GM18526 (cell line): ENCODE results near the gene LRRC8E.

ENCODE experiments used
- POLR2A ChIP-seq: IDR thresholded peaks from 3 replicates; pipeline ENCODE4 v1.6.1; 2011; ENCODE audit not compliant: insufficient read length; ENCODE audit errors: extremely low read depth

Gene LRRC8E

DNA sequence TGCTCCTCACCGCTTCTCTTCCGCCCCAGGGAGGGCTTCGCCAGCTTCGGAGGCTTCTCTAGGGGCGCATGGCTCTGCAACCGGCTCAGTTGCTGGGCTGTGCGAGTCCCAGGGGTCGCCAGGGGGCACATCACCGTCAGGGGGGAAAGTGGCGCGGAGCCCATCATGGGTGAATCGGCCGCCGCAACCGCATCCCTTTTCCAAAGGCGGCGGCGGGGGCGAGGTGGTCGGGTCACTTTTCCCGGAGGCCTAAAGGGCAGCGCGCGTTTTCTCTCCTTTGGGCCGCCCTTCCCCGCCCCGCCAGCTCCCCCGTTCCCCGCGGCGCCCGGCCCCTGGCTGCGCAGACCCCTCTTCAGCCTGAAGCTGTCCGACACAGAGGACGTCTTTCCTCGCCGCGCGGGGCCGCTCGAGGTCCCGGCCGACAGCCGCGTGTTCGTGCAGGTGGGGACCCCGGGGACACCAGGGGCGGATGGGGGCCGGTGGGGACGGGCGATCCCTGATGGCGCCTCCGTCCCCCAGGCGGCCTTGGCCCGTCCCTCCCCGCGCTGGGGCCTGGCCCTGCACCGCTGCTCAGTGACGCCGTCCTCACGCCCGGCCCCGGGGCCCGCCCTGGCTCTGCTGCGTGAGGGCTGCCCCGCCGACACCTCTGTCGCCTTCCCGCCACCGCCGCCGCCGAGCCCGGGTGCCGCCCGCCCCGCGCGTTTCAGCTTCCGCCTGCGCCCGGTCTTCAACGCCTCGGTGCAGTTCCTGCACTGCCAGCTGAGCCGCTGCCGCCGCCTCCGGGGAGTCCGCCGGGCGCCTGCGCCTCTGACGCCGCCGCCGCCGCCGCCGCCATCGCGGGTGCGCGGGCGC, 28.0 kb downstream of the LRRC8E start:
- TF ChIP-seq POLR2A = no peak

DNA sequence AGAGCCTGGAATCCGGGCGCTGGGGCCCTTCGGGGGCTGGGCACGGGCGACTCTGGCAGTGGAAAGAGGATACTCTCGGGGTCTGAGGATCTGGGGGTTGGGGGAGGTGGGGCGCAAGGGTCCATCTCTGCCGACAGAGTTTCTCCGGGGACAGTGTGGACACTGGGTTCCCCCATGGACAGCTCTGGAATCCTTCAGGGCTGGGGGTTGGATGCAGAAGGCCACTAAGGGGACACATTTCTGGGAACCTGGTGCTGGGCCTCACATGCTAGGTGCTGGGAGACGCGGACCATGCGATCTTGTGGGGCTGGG, 28.6 kb downstream of the LRRC8E start:
- no peak for TF ChIP-seq POLR2A

DNA sequence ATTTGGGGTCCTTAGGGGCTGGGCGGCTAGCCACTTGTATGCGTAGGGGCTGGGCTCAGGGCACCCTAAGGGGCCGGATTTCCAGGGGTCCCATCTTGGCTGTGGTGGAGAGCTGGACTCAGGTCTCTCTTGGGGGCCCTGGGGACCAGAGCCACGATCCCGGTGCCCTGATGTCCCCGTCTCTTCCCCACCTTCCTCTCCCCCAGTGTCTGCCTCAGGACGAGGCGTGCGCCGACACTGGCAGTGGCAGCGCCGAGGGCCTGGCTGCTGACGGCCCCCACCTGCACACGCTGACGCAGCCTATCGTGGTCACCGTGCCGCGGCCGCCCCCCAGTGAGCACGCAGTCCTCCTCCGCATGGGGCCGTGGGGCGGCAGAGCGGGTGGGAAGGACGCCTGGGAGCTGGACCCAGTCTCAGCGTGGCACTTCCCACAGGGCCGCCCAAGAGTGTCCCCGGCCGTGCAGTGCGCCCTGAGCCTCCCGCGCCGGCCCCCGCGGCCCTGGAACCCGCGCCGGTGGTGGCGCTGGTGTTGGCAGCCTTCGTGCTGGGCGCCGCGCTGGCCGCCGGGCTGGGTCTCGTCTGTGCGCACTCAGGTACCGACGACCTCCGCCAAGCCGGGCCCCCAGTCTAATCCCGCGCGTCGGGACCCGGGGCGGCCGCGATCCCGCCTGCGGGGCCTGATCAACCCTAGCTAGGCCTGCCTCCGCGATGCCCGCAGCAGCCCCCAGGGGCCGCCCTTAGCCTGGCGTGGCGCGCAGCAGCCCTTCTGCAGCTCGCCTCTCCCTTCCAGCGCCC, 29.2 kb downstream of the LRRC8E start:
- no peak for TF ChIP-seq POLR2A

DNA sequence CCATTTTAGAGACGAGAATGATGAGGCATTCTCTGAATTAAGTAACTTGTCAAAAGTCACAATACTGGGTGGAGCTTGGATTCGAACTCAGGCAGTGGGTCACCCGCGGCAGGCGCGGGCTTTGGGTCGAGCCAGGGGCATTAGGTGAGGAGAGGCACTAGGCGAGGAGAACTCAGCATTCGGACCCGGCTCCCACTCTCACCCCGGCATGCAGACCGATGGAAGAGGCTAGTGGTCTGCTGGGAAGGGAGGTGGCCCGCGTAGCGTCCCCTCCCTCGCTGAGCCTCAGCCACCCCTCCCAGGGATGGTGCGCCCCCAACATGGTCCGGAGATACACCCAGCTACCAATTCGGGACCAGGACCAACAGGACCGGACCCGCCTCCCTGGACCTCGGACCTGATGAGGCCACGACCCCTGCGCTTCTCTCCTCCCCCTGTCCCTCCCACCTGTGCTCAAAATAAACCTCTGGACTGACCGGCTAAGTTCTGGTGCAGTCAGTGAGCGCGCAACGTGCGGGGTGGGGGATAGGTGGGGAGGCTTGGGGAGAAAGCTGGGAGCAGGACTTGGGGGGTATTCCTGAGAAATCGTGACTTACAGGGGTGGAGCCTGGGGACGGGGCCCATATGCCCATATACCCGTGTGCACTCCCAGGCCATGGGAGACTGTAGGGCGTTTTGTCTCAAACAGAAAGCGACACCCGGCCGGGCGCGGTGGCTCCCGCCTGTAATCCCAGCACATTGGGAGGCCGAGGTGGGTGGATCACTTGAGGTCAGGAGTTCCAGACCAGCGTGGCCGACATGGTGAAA, 30.5 kb downstream of the LRRC8E start:
- TF ChIP-seq POLR2A = no peak

DNA sequence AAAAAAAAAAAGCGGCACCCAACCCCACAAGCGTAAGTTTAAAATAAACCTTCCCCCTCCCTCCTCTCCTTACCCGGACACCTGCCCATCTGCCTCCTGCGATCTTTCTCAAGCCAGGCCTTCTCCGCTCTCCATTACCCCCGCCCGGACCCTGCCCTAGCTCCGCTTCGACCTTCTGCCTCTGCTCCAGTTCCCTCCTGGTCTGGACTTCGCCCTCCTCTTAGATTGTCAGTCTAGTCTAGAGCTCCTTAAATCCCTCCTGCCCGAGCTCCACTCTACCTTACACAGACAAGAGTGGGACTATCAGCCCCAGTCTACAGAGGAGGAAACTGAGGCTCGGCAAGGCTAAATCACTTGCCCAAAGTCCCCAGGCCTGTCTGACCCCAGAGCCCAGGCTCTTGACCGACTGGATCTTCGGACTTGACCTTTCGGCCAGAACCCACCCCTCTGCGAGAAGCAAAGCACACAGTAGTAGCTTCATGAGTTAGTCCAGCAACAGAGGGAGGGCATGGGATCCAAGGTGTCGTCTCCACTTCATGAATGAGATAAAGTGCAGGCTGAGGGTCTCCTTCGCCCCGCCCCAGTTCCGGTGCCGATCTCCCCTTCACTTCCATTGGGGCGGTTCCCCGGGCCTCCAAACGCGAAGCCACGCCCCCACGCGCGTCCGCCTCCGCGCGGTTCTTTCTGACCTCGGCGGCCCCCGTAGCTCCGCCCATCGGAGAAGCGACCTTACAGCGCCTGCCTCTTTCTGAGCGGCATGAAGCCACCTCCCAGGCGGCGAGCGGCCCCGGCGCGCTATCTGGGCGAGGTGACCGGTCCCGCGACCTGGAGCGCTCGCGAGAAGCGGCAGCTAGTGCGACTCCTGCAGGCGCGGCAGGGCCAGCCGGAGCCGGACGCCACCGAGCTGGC, 31.6 kb downstream of the LRRC8E start, which contains the start of gene SNAPC2:
Gene SNAPC2, plus strand, starts transcription at position 729 of the 909 bp plus-strand sequence. Its CDS starts 29 bp downstream, at position 758.
- TF ChIP-seq POLR2A = peak; percentile 68

DNA sequence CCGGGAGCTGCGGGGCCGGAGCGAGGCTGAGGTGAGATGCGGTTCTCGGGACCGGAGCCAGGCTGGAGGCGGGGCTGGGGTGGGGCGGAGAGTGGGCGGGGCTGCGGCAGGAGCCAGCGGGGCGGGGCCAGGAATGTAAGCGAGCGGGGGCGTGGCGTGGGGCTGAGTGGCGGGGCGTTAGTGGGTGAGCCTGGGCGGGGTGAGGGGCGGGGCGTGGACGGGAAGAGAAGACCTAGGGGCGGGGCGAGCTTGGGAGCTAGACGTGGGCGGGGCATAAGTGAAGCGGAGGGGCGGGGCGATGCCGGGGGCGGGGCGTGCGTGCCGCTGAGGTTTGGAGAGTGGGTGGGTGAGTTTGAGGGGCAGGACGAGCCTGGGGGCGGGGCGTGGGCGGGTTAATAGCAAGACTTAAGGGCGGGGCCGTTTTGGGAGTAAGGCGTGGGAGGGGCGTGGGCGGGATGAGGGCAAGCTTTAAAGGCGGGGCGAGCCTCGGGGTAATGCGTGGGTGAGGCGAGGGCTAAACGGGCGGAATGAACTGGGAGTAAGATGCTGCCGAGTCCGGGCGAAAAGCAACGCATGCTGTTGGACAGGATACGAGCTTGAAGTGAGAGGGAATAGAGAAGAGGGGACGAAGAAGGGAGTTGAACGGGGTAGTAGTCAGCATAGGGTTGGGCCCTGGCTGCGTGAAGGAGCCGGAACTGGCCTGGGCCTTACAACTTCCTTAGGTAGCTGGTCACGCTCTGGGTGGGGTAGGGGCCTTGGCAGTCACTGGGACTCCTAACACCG, 32.4 kb downstream of the LRRC8E start:
- no peak for TF ChIP-seq POLR2A

DNA sequence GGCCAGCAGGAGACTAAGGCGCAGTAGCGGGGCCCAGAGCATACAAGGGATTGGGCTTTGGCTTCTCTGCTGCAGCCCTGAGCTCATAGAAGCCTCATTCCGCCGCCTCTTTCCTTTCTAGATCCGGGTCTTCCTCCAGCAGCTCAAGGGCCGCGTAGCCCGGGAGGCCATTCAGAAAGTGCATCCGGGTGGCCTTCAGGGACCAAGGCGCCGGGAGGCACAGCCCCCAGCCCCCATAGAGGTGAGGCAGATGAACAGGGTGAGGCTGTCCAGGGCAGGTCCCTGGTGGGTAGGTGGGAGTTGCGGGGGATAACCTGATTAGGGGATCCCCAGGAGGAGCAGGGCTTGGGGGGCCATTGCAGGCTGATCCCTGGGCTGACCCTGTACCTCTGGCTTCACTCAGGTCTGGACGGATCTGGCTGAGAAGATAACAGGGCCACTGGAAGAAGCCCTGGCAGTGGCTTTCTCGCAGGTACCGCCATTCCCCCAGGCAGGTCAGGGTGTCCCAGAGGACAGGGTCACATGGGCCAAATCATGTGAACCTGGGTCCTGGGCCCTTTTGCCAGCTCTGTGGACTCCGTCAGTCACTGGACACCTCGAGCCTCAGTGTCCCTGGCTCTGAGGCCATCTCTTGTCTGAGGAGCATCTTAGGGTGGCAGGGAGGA, 33.1 kb downstream of the LRRC8E start:
- TF ChIP-seq POLR2A = no peak

DNA sequence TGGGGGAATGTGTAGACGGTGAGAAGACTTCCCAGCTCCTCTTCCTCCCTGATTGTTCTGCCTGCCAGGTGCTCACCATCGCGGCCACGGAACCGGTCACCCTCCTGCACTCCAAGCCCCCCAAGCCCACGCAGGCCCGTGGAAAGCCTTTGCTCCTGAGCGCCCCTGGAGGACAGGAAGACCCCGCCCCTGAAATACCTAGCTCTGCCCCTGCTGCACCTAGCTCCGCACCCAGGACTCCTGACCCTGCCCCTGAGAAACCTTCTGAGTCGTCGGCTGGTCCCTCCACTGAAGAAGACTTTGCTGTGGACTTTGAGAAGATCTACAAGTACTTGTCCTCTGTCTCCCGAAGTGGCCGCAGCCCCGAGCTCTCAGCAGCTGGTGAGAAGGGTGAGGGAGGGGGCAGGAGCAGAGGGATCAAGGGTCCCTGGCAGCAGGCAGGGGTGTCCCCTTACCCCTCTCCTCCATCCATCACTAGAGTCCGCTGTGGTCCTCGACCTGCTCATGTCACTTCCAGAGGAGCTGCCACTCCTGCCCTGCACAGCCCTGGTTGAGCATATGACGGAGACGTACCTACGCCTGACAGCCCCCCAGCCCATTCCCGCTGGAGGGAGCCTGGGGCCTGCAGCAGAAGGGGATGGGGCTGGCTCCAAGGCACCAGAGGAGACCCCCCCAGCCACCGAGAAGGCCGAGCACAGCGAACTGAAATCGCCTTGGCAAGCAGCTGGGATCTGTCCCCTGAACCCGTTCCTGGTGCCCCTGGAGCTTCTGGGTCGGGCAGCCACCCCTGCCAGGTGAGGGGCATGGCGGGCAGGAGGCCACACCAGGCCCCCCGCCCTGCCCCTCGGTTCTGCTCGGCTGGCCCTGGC, 33.9 kb downstream of the LRRC8E start:
- no peak for TF ChIP-seq POLR2A

DNA sequence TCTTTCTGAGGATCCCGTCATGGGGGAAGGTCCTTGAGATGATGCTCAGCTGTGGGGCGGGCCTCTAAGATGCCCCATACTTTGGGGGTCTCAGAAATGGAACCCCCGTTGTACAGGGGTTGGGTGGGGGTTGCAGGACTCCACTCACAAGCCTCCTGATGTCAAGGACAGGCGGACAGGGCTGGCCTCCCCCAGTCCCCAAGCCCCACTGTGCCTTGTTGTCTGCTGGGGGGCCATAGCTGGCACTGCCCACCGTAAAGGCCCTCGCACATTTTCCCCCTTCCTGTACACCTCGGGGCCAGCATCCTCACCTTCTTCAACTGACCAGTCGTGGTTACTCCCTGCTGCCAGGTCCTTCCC, 34.5 kb downstream of the LRRC8E start:
- TF ChIP-seq POLR2A = no peak

DNA sequence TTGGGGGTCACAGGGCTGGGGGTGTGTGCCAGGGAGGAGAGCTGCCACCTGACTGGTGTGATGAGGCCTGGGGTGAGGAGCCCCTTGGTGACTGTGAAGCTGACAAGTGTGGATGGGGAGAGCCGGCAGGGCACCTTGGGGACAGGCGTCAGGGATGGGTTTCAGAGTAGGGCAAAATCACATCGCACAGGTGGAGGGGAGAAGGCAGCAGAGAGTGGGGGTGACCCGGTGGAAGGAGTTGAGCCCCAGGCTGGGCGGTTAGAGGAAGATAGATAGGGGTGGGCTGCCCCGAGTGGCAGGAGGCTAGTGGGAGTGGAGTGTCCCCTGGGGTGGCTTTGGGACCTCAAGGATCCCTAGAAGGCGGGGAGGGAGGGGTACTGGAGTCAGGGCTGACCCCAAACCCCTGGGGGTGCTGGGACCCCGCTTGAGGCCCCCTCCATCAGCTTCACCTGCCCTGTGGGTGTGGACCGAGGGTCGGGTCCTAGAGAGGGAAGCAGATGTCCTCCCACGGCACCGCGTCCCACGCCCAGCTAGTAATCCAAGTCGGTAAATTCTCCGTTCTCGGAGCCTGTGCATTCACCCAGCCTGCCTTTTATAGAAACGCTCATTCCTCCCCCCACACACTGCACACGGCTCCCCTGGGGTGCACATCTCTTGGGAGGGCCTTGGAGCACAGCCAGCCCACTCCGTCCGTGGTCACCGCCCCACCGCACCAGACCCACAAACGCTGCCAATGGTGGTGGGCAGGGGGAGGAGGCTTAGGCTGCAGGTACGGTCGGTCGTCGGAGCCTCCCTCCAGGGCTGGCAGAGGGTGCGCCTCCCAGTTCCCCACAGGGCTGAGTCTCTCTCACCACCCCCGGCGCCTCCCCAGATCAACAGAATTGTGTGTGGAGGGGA, 35.2 kb downstream of the LRRC8E start:
- no peak for TF ChIP-seq POLR2A

DNA sequence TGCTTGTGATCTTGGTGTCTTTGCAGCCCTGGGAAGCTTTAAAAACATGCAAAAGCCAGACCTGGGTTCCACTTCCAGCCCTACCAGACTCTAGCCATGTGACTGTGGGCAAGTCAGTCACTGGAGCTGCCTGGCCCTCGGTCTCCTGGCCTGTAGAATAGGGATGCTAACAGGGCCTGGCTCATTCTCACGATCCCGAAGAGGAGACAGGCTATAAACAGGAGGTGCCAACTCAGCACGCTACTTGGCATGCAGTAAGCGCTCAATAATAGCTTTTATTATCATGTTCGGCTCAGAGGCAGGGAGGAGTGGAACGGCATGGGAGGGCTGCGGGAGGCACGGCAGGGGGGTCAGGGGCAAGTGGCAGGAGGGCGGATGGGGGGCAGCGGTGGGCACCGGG, 35.9 kb downstream of the LRRC8E start:
- no peak for TF ChIP-seq POLR2A
